Mesendoderm (in vitro differentiated cells): ENCODE measurements around the gene RENBP.

ENCODE experiments used
- DNase-seq: peaks from one replicate; pipeline ENCODE4 v3.0.0; 2013
- H2AK5ac ChIP-seq: 2 replicates; pipeline ENCODE4 v1.6.1; 2013; ENCODE audit warnings: low read length, inconsistent platforms
- H2BK120ac ChIP-seq: 2 replicates; pipeline ENCODE4 v1.6.1; 2013; ENCODE audit warnings: low read depth, mild to moderate bottlenecking, low read length, moderate library complexity, mixed read lengths
- H2BK15ac ChIP-seq: replicated peaks from 2 replicates; pipeline ENCODE4 v1.6.1; 2013; ENCODE audit warnings: low read depth, mild to moderate bottlenecking, moderate library complexity
- H2BK5ac ChIP-seq: 2 replicates; pipeline ENCODE4 v1.6.1; 2013; ENCODE audit warnings: low read length, inconsistent platforms
- H3K18ac ChIP-seq: 2 replicates; pipeline ENCODE4 v1.6.1; 2013; ENCODE audit warnings: mild to moderate bottlenecking, low read length, mixed read lengths
- H3K23ac ChIP-seq: one replicate; pipeline ENCODE4 v1.6.1; 2013; ENCODE audit warnings: low read length
- H3K27ac ChIP-seq: 2 replicates; pipeline ENCODE4 v1.5.1; 2013; ENCODE audit warnings: low read depth, mild to moderate bottlenecking, inconsistent platforms, low read length, moderate library complexity
- H3K27me3 ChIP-seq: 2 replicates; pipeline ENCODE4 v1.6.1; 2013; ENCODE audit warnings: low read length, control low read depth, mild to moderate bottlenecking, inconsistent platforms; ENCODE audit not compliant: insufficient read depth, poor library complexity
- H3K36me3 ChIP-seq: 2 replicates; pipeline ENCODE4 v1.6.1; 2013; ENCODE audit warnings: low read length, inconsistent platforms; ENCODE audit not compliant: control insufficient read depth, insufficient read depth
- H3K4ac ChIP-seq: one replicate; pipeline ENCODE4 v1.6.1; 2013; ENCODE audit warnings: low read depth, mild to moderate bottlenecking, low read length, moderate library complexity
- H3K4me1 ChIP-seq: 2 replicates; pipeline ENCODE4 v1.6.1; 2013; ENCODE audit warnings: low read depth, low read length, inconsistent platforms; ENCODE audit not compliant: control insufficient read depth
- H3K4me2 ChIP-seq: 2 replicates; pipeline ENCODE4 v1.6.1; 2013; ENCODE audit warnings: low read length
- H3K4me3 ChIP-seq: 2 replicates; pipeline ENCODE4 v1.5.1; 2013; ENCODE audit warnings: mild to moderate bottlenecking, low read length
- H3K56ac ChIP-seq: one replicate; pipeline ENCODE4 v1.6.1; 2013; ENCODE audit warnings: low read length
- H3K79me1 ChIP-seq: 2 replicates; pipeline ENCODE4 v1.6.1; 2013; ENCODE audit warnings: low read length, inconsistent platforms
- H3K79me2 ChIP-seq: 2 replicates; pipeline ENCODE4 v1.6.1; 2013; ENCODE audit warnings: mild to moderate bottlenecking, low read length; ENCODE audit not compliant: control insufficient read depth, insufficient read depth
- H3K9ac ChIP-seq: 2 replicates; pipeline ENCODE4 v1.6.1; 2013; ENCODE audit warnings: low read length, inconsistent platforms
- H4K5ac ChIP-seq: one replicate; pipeline ENCODE4 v1.6.1; 2013; ENCODE audit warnings: low read length
- H4K8ac ChIP-seq: one replicate; pipeline ENCODE4 v1.6.1; 2013; ENCODE audit warnings: low read depth, mild to moderate bottlenecking, control low read depth, low read length, moderate library complexity
- WGBS: extraction: QIAGEN DNeasy Blood & Tissue Kit; methylation state at CpG from one replicate; pipeline ENCODE4 v1.1.7; 2013; ENCODE audit warnings: low lambda C conversion rate, missing lambda C conversion rate; ENCODE audit not compliant: insufficient coverage; ENCODE audit errors: extremely low coverage; 5-methylcytosine and 5-hydroxymethylcytosine counted together

The RENBP gene

DNA sequence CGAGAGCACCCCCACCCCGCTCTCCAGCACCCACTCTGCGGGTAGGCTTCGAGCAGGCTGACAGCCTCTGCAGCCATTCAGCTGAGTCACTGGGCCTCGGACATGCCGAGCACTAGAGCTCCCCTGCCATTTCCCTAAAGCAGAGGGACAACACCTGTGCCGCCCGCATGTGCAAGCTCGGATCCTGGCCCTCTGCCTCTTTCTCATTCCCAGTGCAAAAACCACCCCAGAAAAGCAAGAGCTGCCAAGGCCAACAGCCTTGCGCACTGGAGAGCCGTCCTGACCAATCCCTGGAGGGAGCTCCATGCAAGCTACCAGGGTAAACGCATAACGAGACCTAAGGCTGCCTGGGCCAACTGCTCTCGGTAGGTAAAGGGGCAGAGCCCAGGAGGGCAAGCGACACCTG lies 21.8 kb upstream of the RENBP start:
- Histone ChIP-seq H3K56ac (peak overlapping the region; percentile 7), H3K23ac (no peak overlapping the region), H3K4me2 (no peak overlapping the region), H2AK5ac (no peak overlapping the region), H2BK15ac (no peak overlapping the region), H2BK120ac (no peak overlapping the region), H3K27ac (no peak overlapping the region), H4K5ac (no peak overlapping the region), H3K4me3 (no peak overlapping the region), H3K27me3 (no peaks in the 10 kb centered on the region), H3K9ac (no peak overlapping the region), H3K18ac (no peak overlapping the region), H3K79me2 (peaks cover 73% of the 10 kb centered on the region), H3K4me1 (peaks cover 6% of the 10 kb centered on the region), H3K36me3 (peaks cover 1% of the 10 kb centered on the region), H3K79me1 (no peaks in the 10 kb centered on the region), H3K4ac (no peak overlapping the region), H2BK5ac (no peak overlapping the region), H4K8ac (no peak overlapping the region)
- DNase-seq: no peak
- WGBS: no CpG with 5 or more reads among the region's 15 CpGs

DNA sequence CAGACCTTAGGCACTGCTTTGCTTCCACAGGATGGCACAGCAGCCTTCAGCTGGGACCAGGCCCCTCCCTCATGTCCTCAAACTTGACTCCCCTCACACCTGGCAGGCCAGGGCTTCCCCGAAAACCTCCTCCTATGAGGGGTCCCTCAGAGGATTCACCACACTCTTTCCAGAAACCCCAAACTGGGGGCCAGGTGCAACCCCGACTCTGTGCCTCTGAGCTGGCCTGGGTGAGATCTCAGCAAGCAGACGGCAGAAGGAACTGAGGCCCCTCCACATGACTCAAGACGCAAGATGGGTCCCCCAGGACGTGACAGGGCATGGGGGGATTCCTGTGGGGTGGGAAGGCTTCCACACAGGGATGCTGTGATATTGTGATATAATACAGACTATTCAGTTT lies 21.0 kb upstream of the RENBP start:
- H3K79me2 ChIP-seq: peaks cover 70% of the 10 kb centered on the region
- H4K5ac ChIP-seq: no peak overlapping the region
- no peak for DNase-seq
- no peak overlapping the region for H2BK120ac ChIP-seq
- H2BK15ac ChIP-seq: no peak overlapping the region
- no peak overlapping the region for H3K23ac ChIP-seq
- no peaks in the 10 kb centered on the region for H3K27me3 ChIP-seq
- peaks cover 1% of the 10 kb centered on the region for H3K36me3 ChIP-seq
- no peaks in the 10 kb centered on the region for H3K79me1 ChIP-seq
- no peak overlapping the region for H3K56ac ChIP-seq
- no peak overlapping the region for H3K4ac ChIP-seq
- no peak overlapping the region for H2AK5ac ChIP-seq
- H3K4me2 ChIP-seq: no peak overlapping the region
- H3K4me3 ChIP-seq: no peak overlapping the region
- H3K9ac ChIP-seq: no peak overlapping the region
- no CpG with 5 or more reads among the region's 5 CpGs for WGBS
- H3K18ac ChIP-seq: no peak overlapping the region
- no peak overlapping the region for H2BK5ac ChIP-seq
- H3K4me1 ChIP-seq: peaks cover 6% of the 10 kb centered on the region
- no peak overlapping the region for H3K27ac ChIP-seq
- no peak overlapping the region for H4K8ac ChIP-seq

- Histone ChIP-seq H2AK5ac (no peak overlapping the region), H2BK5ac (no peak overlapping the region), H4K8ac (no peak overlapping the region), H3K27ac (no peak overlapping the region), H4K5ac (no peak overlapping the region), H3K4me3 (no peak overlapping the region), H3K79me2 (peaks cover 60% of the 10 kb centered on the region), H2BK15ac (no peak overlapping the region), H3K4me2 (no peak overlapping the region), H2BK120ac (no peak overlapping the region), H3K4me1 (peaks cover 6% of the 10 kb centered on the region), H3K9ac (no peak overlapping the region), H3K79me1 (no peaks in the 10 kb centered on the region), H3K27me3 (no peaks in the 10 kb centered on the region), H3K36me3 (peaks cover 3% of the 10 kb centered on the region), H3K18ac (no peak overlapping the region), H3K56ac (no peak overlapping the region), H3K4ac (no peak overlapping the region), H3K23ac (no peak overlapping the region)
- no CpG with 5 or more reads among the region's 14 CpGs for WGBS
- DNase-seq: no peak
Observed at GRCh38 chrX:153964105-153964504, 19.7 kb upstream of the RENBP start.

GRCh38 chrX:153963546-153963945 lies 19.1 kb upstream of the RENBP start:
- Histone ChIP-seq H3K79me1 (no peaks in the 10 kb centered on the region), H3K27ac (no peak overlapping the region), H3K4me3 (no peak overlapping the region), H3K23ac (no peak overlapping the region), H4K5ac (no peak overlapping the region), H3K56ac (no peak overlapping the region), H2BK120ac (no peak overlapping the region), H3K79me2 (peaks cover 54% of the 10 kb centered on the region), H3K4ac (no peak overlapping the region), H2BK5ac (no peak overlapping the region), H2AK5ac (no peak overlapping the region), H2BK15ac (no peak overlapping the region), H3K27me3 (no peaks in the 10 kb centered on the region), H3K4me2 (no peak overlapping the region), H3K18ac (no peak overlapping the region), H3K36me3 (peaks cover 3% of the 10 kb centered on the region), H4K8ac (no peak overlapping the region), H3K4me1 (peaks cover 6% of the 10 kb centered on the region), H3K9ac (no peak overlapping the region)
- WGBS: no CpG with 5 or more reads among the region's 12 CpGs
- no peak for DNase-seq

- H3K56ac ChIP-seq: no peak overlapping the region
- no peak overlapping the region for H3K27ac ChIP-seq
- no peak overlapping the region for H4K8ac ChIP-seq
- DNase-seq: no peak
- no CpG with 5 or more reads among the region's 11 CpGs for WGBS
- no peak overlapping the region for H3K4me3 ChIP-seq
- no peaks in the 10 kb centered on the region for H3K27me3 ChIP-seq
- no peak overlapping the region for H3K23ac ChIP-seq
- H3K79me1 ChIP-seq: no peaks in the 10 kb centered on the region
- no peak overlapping the region for H3K4me2 ChIP-seq
- H3K4me1 ChIP-seq: no peaks in the 10 kb centered on the region
- H2BK5ac ChIP-seq: no peak overlapping the region
- H3K9ac ChIP-seq: no peak overlapping the region
- no peak overlapping the region for H3K18ac ChIP-seq
- no peak overlapping the region for H2BK120ac ChIP-seq
- peaks cover 32% of the 10 kb centered on the region for H3K79me2 ChIP-seq
- H2AK5ac ChIP-seq: no peak overlapping the region
- peaks cover 8% of the 10 kb centered on the region for H3K36me3 ChIP-seq
- no peak overlapping the region for H2BK15ac ChIP-seq
- H4K5ac ChIP-seq: no peak overlapping the region
- no peak overlapping the region for H3K4ac ChIP-seq
Observed at GRCh38 chrX:153961292-153961691, 16.8 kb upstream of the RENBP start.

DNA sequence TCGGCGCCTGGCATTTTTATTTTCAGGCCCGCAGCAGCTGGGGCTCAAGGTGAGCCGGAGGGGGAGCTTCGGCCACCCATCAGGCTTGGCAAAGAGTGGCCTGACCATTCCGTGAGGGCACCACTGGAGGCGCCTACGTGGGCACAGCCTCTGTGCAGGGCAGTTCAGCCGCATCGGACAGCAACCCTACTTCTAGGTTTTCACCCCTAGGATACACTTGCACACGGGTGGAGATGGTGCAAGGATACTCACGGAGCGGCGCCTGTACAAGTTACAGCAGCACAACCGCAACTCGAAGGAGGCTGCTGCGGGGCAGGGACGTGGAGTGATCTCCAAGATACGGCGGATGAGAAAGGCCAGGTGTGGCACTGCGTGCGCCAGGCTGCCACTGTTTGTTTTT lies 16.3 kb upstream of the RENBP start:
- Histone ChIP-seq H2BK15ac (no peak overlapping the region), H3K4me2 (no peak overlapping the region), H3K4me1 (no peaks in the 10 kb centered on the region), H4K5ac (no peak overlapping the region), H3K18ac (no peak overlapping the region), H3K36me3 (peaks cover 8% of the 10 kb centered on the region), H2BK5ac (no peak overlapping the region), H3K56ac (no peak overlapping the region), H3K79me1 (no peaks in the 10 kb centered on the region), H3K79me2 (peaks cover 27% of the 10 kb centered on the region), H3K9ac (no peak overlapping the region), H3K27ac (no peak overlapping the region), H3K4me3 (no peak overlapping the region), H2AK5ac (no peak overlapping the region), H4K8ac (no peak overlapping the region), H3K23ac (no peak overlapping the region), H2BK120ac (no peak overlapping the region), H3K4ac (no peak overlapping the region), H3K27me3 (no peaks in the 10 kb centered on the region)
- DNase-seq: no peak
- WGBS: no CpG with 5 or more reads among the region's 22 CpGs
